NCI-H1417 (cell line): ENCODE results near the gene DLG1.

Source experiments
- DNase-seq, 3 experiments: peaks; one replicate each; lab custom pipeline; 2025; lab: John Stamatoyannopoulos, UW

The DLG1 gene

GRCh38 chr3:197248341-197248740 lies 50.1 kb downstream of the DLG1 start:
- no peak for DNase-seq

- no peak for DNase-seq
These were observed 53.7 kb downstream of the DLG1 start for GRCh38 chr3:197244751-197245150.

- DNase-seq: peak in 1 of 3 experiments; percentile 13
These were observed 55.5 kb downstream of the DLG1 start for GRCh38 chr3:197242784-197243432.

GRCh38 chr3:197241173-197241572 lies 57.2 kb downstream of the DLG1 start:
- DNase-seq: no peak

- DNase-seq: no peak
These were observed 58.6 kb downstream of the DLG1 start for GRCh38 chr3:197239857-197240256.

- DNase-seq: no peak
These were observed 59.6 kb downstream of the DLG1 start for GRCh38 chr3:197238842-197239241.

GRCh38 chr3:197237897-197238296 lies 60.5 kb downstream of the DLG1 start:
- DNase-seq: no peak

- DNase-seq: no peak
These were observed 62.0 kb downstream of the DLG1 start for GRCh38 chr3:197236362-197236761.

- no peak for DNase-seq
These were observed 63.2 kb downstream of the DLG1 start for GRCh38 chr3:197234947-197235914.

GRCh38 chr3:197231321-197231720 lies 67.1 kb downstream of the DLG1 start:
- no peak for DNase-seq

- DNase-seq: no peak
These were observed 68.6 kb downstream of the DLG1 start for GRCh38 chr3:197229836-197230235.

- no peak for DNase-seq
These were observed 69.2 kb downstream of the DLG1 start for GRCh38 chr3:197229178-197229577.

GRCh38 chr3:197227780-197228574 lies 70.4 kb downstream of the DLG1 start:
- DNase-seq: no peak

GRCh38 chr3:197226179-197226578 lies 72.2 kb downstream of the DLG1 start:
- DNase-seq: peak in 2 of 3 experiments; percentile 4 to 59

- DNase-seq: no peak
These were observed 72.8 kb downstream of the DLG1 start for GRCh38 chr3:197225579-197225978.

- DNase-seq: peak; percentile 13 to 80 (median 59)
These were observed 74.4 kb downstream of the DLG1 start for GRCh38 chr3:197224034-197224444.

GRCh38 chr3:197222937-197223370 lies 75.5 kb downstream of the DLG1 start:
- DNase-seq: no peak

- no peak for DNase-seq
These were observed 78.8 kb downstream of the DLG1 start for GRCh38 chr3:197219619-197220018.

GRCh38 chr3:197218210-197218609 lies 80.2 kb downstream of the DLG1 start:
- no peak for DNase-seq

- DNase-seq: no peak
These were observed 81.5 kb downstream of the DLG1 start for GRCh38 chr3:197216914-197217313.

- DNase-seq: no peak
These were observed 82.1 kb downstream of the DLG1 start for GRCh38 chr3:197216169-197216860.

GRCh38 chr3:197212290-197212689 lies 86.1 kb downstream of the DLG1 start:
- no peak for DNase-seq
